Activated CD8-positive, alpha-beta memory T cell treated with anti-CD3 and anti-CD28 coated beads, Interleukin-2, amount 10 ng/mL, durations not matched to agents 7 days and 5 days (primary cell): Measurements from ENCODE around the gene ULK4. TPM values are rescaled to one million over a fixed set of nuclear protein-coding genes. Genes with fewer than 3 reads are reported as not detected.
"Not testable (repeated sequence)": the region's sequence is repeated elsewhere in the genome, so short reads cannot be mapped to it uniquely, and the experiment has no call there.

ENCODE experiments used
- ATAC-seq: fragments of 150-1000 bp; cut with Tn5 transposase; one replicate; pipeline ENCODE4 v1.10.0; 2021; ENCODE audit warnings: moderate library complexity
- CTCF ChIA-PET: fragments of 350-600 bp; sonication (Branson Sonifier 250); formaldehyde crosslinking; loops from one replicate; lab custom pipeline; 2021; ENCODE audit warnings: antibody characterized with exemption; lab: Charles Lee
- DNase-seq: peaks from one replicate; pipeline ENCODE4 v3.0.0-alpha.2; 2020
- H3K27ac Mint-ChIP-seq: one replicate; pipeline ENCODE4 v1.8.0; 2021; ENCODE audit warnings: mild to moderate bottlenecking, mixed read lengths
- H3K27me3 Mint-ChIP-seq: one replicate; pipeline ENCODE4 v1.8.0; 2021; ENCODE audit warnings: mixed read lengths
- H3K36me3 Mint-ChIP-seq: one replicate; pipeline ENCODE4 v1.8.0; 2021; ENCODE audit warnings: mild to moderate bottlenecking, mixed read lengths
- H3K4me1 Mint-ChIP-seq: one replicate; pipeline ENCODE4 v1.8.0; 2021; ENCODE audit warnings: mixed read lengths
- H3K4me3 Mint-ChIP-seq: one replicate; pipeline ENCODE4 v1.8.0; 2021; ENCODE audit warnings: mild to moderate bottlenecking, moderate library complexity, mixed read lengths
- H3K9me3 Mint-ChIP-seq: one replicate; pipeline ENCODE4 v1.8.0; 2022; ENCODE audit warnings: low read depth, mixed read lengths
- total RNA-seq, 2 experiments: library from RNA; stranded (reverse); gene quantifications; one replicate each; pipeline ENCODE4 v1.2.3, GENCODE V29; 2021

The ULK4 gene
- total RNA-seq, 2 experiments from 2014 or later, result 9.5 to 13.3 TPM

DNA sequence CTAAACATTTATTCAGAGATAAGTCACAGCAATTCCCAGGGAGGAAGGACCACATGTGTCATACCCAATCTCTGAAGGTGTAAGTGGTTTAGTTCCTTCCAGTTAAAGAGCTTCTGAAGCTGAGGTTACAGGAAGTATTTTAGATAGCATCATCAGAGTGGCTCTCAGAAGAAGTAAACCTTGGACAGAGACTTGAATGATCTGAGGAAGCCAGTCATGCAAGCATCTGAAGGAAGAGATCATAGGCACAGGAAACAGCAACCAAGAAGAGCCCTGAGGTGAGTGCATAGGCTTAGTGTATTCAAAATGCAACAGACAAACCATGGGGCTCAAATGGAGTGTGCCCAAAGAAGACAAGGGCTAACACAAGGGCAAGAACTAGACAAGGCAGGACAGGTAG, 210.3 kb downstream of the ULK4 start:
- H3K36me3 Mint-ChIP-seq, result peaks cover 2% of the 10 kb centered on the region

DNA sequence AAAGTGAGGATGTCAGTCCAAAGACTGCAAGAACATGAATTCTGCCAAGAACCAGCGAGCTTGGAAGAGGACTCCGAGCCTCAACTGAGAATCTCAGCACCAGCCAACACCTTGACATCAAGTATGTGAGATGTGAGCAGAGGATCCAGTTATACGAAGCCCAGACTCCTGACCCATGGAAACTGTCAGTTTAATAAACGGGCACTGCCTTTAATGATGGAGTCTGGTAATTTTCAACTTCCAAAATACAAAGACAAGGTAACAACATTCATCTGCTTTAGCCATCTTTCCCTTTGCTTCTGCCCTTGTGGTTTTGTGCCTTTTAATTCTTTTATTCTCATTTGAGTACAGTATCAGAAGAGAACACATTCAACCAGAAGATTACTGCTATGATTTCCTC, 211.9 kb downstream of the ULK4 start:
- Mint-ChIP-seq H3K4me3 (no peak overlapping the region), H3K4me1 (peaks cover 14% of the 10 kb centered on the region), H3K9me3 (no peaks in the 10 kb centered on the region), H3K27ac (no peak overlapping the region), H3K36me3 (peaks cover 2% of the 10 kb centered on the region), H3K27me3 (no peaks in the 10 kb centered on the region)
- ATAC-seq, result no peak
- CTCF ChIA-PET, result no interaction called here
- DNase-seq, result no peak

More for the DNA sequence above, 210.3 kb downstream of the ULK4 start:
- Mint-ChIP-seq H3K27ac (no peak overlapping the region), H3K9me3 (no peaks in the 10 kb centered on the region), H3K27me3 (no peaks in the 10 kb centered on the region), H3K4me1 (peaks cover 14% of the 10 kb centered on the region), H3K4me3 (no peak overlapping the region)
- ATAC-seq (peak; percentile 74), DNase-seq (no peak)
- CTCF ChIA-PET, result no interaction called here

DNA sequence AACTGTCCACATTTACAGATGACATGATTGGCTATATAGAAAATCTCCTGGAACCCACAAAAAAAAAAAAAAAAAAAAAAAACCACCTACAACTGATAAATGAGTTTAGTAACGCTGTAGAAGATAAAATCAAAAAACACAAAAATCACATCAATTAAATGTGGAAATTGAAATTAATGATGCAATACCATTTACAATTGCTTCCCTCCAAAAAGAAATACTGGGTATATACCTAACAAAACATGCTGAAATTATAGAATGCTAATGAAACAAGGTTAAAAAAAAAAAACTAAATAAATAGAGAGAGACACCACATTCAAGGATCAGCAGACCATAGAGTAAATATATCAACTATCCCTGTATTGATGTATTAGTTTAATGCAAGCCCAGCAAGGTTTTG, 215.7 kb downstream of the ULK4 start:
- no peak overlapping the region for H3K27ac Mint-ChIP-seq
- peaks cover 2% of the 10 kb centered on the region for H3K4me1 Mint-ChIP-seq
- no peaks in the 10 kb centered on the region for H3K36me3 Mint-ChIP-seq
- H3K4me3 Mint-ChIP-seq, result no peak overlapping the region
- H3K9me3 Mint-ChIP-seq, result no peaks in the 10 kb centered on the region
- ATAC-seq (no peak), DNase-seq (no peak)
- CTCF ChIA-PET, result no interaction called here
- H3K27me3 Mint-ChIP-seq, result no peaks in the 10 kb centered on the region

DNA sequence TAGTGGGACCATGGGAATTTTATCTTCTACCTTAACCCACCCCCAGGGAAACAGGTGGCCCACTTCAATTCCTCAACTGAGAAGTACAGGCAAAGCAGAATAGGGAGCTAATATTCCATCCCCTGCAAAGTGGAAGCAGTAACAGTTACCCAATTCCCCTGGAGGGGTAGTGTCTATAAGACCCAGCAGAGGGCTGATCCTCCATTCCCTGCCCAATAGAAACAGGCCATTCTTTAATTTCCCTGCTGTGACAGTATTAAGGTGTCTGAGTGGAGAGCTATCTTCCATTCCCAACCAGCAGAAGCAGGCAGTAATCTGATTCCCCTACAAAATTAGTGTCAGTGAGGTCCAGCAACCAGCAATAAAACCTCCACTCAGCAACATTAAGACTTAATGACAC, 219.8 kb downstream of the ULK4 start:
- Mint-ChIP-seq H3K27me3 (no peaks in the 10 kb centered on the region), H3K4me1 (no peaks in the 10 kb centered on the region), H3K9me3 (peaks cover 3% of the 10 kb centered on the region), H3K27ac (no peak overlapping the region), H3K4me3 (no peak overlapping the region), H3K36me3 (peaks cover 4% of the 10 kb centered on the region)
- DNase-seq (no peak), ATAC-seq (no peak)
- CTCF ChIA-PET, result no interaction called here

DNA sequence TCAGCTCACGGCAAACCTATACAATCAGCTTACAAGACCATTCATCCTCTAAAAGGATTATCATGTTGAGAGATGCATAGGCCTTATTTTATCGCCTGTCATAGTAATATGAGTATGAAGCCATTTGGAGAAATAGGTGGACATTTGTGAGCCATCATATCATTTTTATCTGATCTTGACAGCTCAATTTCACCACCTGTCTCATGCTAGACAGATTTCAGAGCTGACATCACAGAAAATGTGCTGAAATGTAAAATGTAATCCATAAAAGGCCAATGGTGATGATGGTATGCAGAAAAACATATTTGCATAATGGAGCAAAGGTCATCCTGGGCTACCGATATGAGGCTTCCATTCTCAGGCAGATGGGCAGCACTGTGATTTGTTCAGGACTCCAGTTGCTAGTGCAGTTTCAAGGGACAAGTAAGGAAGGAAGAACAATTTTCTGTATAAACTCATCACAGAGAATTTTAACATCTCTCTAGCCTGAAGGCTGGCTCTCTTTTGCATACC, 221.5 kb downstream of the ULK4 start:
- peaks cover 4% of the 10 kb centered on the region for H3K36me3 Mint-ChIP-seq
- no peak for ATAC-seq
- H3K27ac Mint-ChIP-seq, result no peak overlapping the region
- H3K4me1 Mint-ChIP-seq, result no peaks in the 10 kb centered on the region
- H3K27me3 Mint-ChIP-seq, result no peaks in the 10 kb centered on the region
- CTCF ChIA-PET, result no interaction called here
- no peak for DNase-seq
- no peak overlapping the region for H3K4me3 Mint-ChIP-seq
- H3K9me3 Mint-ChIP-seq, result peaks cover 3% of the 10 kb centered on the region

DNA sequence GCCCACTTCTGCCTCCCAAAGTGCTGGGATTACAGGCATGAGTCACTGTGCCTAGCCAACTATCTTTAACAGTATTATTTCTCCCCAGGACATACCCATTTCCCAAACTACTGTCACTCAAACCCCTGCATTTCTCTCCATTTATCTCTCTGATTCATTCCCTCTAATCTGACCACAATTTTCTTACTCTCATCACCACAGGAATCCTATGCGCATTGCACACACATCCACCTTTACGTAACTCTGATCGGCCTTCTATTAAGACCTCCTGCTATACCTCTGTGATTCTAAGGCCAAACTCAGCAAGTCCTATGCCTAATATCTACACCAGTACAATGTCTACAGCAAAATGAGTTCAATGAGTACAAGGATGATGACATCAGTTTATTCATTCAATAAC, 235.0 kb downstream of the ULK4 start:
- Mint-ChIP-seq H3K9me3 (peaks cover 7% of the 10 kb centered on the region), H3K36me3 (peaks cover 8% of the 10 kb centered on the region), H3K4me1 (no peaks in the 10 kb centered on the region), H3K27me3 (no peaks in the 10 kb centered on the region), H3K27ac (no peak overlapping the region), H3K4me3 (no peak overlapping the region)
- ATAC-seq (no peak), DNase-seq (no peak)
- CTCF ChIA-PET, result no interaction called here

DNA sequence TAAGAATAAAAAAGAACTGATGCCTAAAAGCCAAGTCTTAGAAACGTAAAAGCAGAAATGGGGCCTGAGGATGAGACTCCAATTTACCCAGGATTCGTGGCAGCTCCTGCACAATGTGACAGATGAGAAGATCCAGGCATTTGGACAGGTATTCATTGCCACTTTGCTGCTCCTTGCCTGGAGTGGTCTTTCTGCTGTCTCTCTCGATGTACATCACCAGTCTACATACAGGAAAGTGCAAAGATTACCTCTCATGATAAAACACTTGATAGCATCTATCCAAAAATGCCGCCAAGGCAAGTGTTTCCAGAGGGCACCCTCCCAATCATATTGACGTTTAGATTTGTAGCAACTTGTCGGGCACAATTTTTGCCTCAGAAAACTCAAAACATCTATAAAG, 244.3 kb downstream of the ULK4 start:
- no peak for ATAC-seq
- Mint-ChIP-seq H3K4me3 (no peak overlapping the region), H3K4me1 (no peaks in the 10 kb centered on the region), H3K27ac (no peak overlapping the region), H3K36me3 (no peaks in the 10 kb centered on the region), H3K27me3 (no peaks in the 10 kb centered on the region), H3K9me3 (no peaks in the 10 kb centered on the region)
- CTCF ChIA-PET, result no interaction called here
- DNase-seq, result no peak

DNA sequence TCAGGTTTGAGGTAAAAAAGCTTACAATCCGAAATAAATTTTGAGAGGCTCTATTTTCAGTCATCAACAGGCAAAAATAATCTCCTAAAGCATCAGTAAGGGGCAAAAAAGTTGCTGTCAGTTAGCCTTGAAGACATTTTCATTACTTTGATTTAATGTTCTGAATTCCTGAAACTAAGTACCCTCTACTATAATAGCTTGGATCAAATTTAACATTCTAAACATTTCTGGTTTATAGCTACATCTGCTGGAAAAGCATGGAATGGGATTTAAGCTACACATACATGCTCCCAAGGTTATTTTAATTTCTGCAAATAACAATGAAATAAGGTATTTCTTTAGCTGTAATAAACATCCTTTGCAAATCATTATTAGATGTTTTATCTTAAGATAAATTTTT, 245.4 kb downstream of the ULK4 start:
- no peak overlapping the region for H3K4me3 Mint-ChIP-seq
- CTCF ChIA-PET, result no interaction called here
- H3K9me3 Mint-ChIP-seq, result no peaks in the 10 kb centered on the region
- H3K27ac Mint-ChIP-seq, result no peak overlapping the region
- ATAC-seq (no peak), DNase-seq (no peak)
- no peaks in the 10 kb centered on the region for H3K27me3 Mint-ChIP-seq
- no peaks in the 10 kb centered on the region for H3K36me3 Mint-ChIP-seq
- H3K4me1 Mint-ChIP-seq, result no peaks in the 10 kb centered on the region

DNA sequence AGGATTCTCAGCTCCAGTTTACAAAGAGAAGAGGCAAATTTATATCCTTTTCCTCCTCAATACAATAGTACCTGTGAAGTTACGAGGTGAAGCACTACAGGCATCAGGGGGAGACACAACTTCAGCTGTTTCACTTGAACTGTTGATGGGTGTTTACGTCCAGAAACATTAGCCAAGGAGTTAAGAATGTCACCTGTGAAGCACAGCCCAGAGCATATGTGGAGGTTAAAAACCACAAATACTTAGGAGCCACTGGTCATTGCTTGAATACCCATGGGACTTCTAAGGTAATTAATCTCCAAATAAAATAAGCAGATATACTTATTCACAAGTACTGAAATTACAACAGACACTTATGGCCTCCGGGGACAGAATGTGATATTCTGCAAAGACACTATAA, 246.5 kb downstream of the ULK4 start:
- Mint-ChIP-seq H3K9me3 (no peaks in the 10 kb centered on the region), H3K27ac (no peak overlapping the region), H3K27me3 (no peaks in the 10 kb centered on the region), H3K4me3 (no peak overlapping the region), H3K4me1 (peaks cover 3% of the 10 kb centered on the region), H3K36me3 (no peaks in the 10 kb centered on the region)
- DNase-seq (no peak), ATAC-seq (no peak)
- CTCF ChIA-PET, result no interaction called here

DNA sequence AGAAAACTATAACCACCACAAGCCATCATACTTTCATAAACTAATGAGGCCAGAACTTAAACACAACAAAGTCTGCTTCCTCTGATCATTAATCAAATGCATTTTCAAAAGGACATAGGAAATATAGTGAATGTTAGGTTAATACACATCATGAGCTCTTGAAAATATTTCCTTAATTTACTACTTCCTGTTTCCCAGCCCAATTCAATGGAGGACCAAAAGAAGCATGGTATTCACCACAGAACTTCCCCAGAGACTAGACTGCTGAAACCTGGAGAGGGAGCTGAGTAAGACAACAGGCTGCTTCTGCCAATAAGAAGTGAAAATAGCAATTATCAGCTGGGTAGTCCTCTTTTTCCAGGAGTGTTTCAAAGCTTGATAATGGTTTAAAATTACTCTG, 250.3 kb downstream of the ULK4 start:
- no peaks in the 10 kb centered on the region for H3K36me3 Mint-ChIP-seq
- CTCF ChIA-PET, result no interaction called here
- H3K27ac Mint-ChIP-seq, result no peak overlapping the region
- DNase-seq (no peak), ATAC-seq (no peak)
- H3K4me1 Mint-ChIP-seq, result peaks cover 3% of the 10 kb centered on the region
- no peaks in the 10 kb centered on the region for H3K27me3 Mint-ChIP-seq
- H3K9me3 Mint-ChIP-seq, result no peaks in the 10 kb centered on the region
- H3K4me3 Mint-ChIP-seq, result no peak overlapping the region

DNA sequence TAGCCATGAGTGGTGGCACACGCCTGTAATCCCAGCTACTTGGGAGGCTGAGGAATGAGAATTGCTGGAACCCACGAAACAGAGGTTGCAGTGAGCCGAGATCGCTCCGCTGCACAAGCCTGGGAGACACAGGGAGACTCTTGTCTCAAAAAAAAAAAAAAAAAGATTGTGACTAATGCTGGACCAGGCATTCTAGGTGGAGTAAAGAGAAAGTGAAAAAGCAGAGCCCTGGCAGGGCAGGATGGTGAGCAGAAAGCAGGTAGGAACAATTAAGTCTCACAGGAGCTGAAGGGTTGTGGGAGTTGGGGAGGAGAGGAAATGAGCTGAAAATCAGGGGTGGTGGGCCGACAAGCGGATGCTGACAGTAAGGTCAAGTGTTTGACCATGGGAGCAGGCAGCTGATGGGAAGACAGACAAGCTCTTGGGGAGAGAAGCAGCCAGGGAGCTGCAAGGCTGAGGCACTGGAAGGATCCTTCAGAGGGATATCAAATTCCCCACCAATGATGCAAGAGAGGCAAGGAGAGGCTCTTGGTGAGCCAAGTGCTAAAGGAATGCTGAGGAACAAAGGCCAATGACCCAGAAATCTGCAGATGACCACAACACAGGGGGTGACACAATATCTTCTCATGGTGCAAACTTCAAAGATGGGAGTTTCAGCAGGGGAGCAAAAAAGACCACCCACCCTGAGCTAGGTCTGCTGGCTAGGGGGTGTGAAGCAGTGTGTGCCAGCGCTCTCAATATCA, 251.1 kb downstream of the ULK4 start:
- no peak overlapping the region for H3K27ac Mint-ChIP-seq
- DNase-seq (no peak), ATAC-seq (no peak)
- H3K27me3 Mint-ChIP-seq, result no peaks in the 10 kb centered on the region
- H3K36me3 Mint-ChIP-seq, result no peaks in the 10 kb centered on the region
- H3K4me3 Mint-ChIP-seq, result no peak overlapping the region
- H3K9me3 Mint-ChIP-seq, result no peaks in the 10 kb centered on the region
- CTCF ChIA-PET, result no interaction called here
- peaks cover 3% of the 10 kb centered on the region for H3K4me1 Mint-ChIP-seq

DNA sequence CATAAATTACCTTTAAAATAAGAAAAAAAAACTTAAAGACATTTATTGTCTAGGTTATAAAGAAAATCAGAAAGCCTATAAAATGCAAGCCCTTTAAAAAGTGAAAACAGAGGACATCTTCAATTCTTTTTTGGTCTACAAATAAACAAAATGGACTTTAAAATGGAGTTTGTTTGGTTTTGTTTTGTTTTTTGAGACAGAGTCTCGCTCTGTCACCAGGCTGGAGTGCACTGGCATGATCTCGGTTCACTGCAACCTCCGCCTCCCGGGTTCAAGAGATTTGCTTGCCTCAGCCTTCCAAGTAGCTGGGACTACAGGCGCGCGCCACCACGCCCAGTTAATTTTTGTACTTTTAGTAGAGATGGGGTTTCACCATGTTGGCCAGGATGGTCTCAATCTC, 252.7 kb downstream of the ULK4 start:
- H3K36me3 Mint-ChIP-seq, CTCF ChIA-PET, H3K9me3 Mint-ChIP-seq, H3K4me1 Mint-ChIP-seq, H3K27me3 Mint-ChIP-seq, H3K27ac Mint-ChIP-seq, ATAC-seq, DNase-seq, H3K4me3 Mint-ChIP-seq: not testable (repeated sequence)

DNA sequence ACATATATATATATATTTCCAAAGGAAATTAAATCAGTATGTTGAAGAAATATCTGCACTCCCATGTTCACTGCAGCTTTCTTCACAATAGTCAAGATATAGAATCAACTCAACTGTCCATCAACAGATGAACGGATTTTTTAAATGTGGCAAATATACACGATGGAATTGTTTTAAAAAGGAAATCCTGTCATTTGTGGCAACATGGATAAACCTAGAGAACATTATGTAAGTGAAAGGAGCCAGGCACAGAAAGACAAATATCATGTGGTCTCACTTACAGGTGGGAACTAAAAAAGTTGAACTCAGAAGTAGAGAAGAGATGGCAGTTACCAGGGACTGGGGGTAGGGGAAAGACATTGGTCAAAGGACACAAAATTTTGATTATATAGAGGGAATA, 253.7 kb downstream of the ULK4 start:
- Mint-ChIP-seq H3K4me1 (peaks cover 3% of the 10 kb centered on the region), H3K9me3 (no peaks in the 10 kb centered on the region), H3K27me3 (no peaks in the 10 kb centered on the region), H3K27ac (no peak overlapping the region), H3K4me3 (no peak overlapping the region), H3K36me3 (no peaks in the 10 kb centered on the region)
- no peak for DNase-seq
- no peak for ATAC-seq
- CTCF ChIA-PET, result no interaction called here

DNA sequence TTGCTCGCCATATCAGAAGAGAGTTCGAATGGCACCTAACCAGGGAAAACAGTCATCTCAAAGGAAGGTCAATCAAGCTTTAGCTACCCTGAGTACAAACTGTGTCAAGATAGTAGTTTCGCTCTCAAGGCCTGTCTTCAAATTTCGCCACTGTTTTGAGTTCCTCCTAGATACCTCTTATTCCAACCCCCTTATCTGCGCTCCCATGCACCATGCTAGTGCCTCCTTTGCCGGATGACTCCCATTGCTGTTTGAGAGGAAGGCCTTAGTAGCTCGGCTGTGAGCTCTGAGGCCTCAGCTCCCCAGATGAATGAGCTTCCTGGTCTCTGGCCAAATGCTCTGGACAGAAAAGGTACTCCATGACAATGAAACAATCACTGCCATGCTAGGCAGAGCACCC, 256.0 kb downstream of the ULK4 start:
- Mint-ChIP-seq H3K4me1 (peaks cover 3% of the 10 kb centered on the region), H3K36me3 (peaks cover 2% of the 10 kb centered on the region), H3K27me3 (no peaks in the 10 kb centered on the region), H3K27ac (no peak overlapping the region), H3K4me3 (no peak overlapping the region), H3K9me3 (no peaks in the 10 kb centered on the region)
- ATAC-seq (no peak), DNase-seq (no peak)
- CTCF ChIA-PET, result no interaction called here
